Neural progenitor cell (in vitro differentiated cells): ENCODE results near the gene UNC5A. TPM values are rescaled to one million over a fixed set of nuclear protein-coding genes. Genes with fewer than 3 reads are reported as not detected.

Experiments used
- DNase-seq: peaks from one replicate; pipeline ENCODE4 v3.0.0-alpha.2; 2016; ENCODE audit warnings: low spot score
- H2AFZ ChIP-seq: fragments of 200-600 bp; sonication (generic); replicated peaks from 2 replicates; pipeline ENCODE4 v1.6.1; 2016; ENCODE audit warnings: antibody characterized with exemption
- H3F3A ChIP-seq: fragments of 200-600 bp; sonication (generic); 2 replicates; pipeline ENCODE4 v1.6.1; 2016; ENCODE audit warnings: antibody characterized with exemption, low read depth
- H3K27ac ChIP-seq: fragments of 200-600 bp; sonication (generic); 2 replicates; pipeline ENCODE4 v1.5.1; 2016; ENCODE audit warnings: mild to moderate bottlenecking
- H3K27me3 ChIP-seq: fragments of 200-600 bp; sonication (generic); 2 replicates; pipeline ENCODE4 v1.6.1; 2016; ENCODE audit warnings: mild to moderate bottlenecking, moderate library complexity
- H3K36me3 ChIP-seq: fragments of 200-600 bp; sonication (generic); 2 replicates; pipeline ENCODE4 v1.5.1; 2016
- H3K4me1 ChIP-seq: fragments of 200-600 bp; sonication (generic); 2 replicates; pipeline ENCODE4 v1.6.1; 2016; ENCODE audit warnings: mixed run types
- H3K4me2 ChIP-seq: fragments of 200-600 bp; sonication (generic); 2 replicates; pipeline ENCODE4 v1.6.1; 2016
- H3K4me3 ChIP-seq: fragments of 200-600 bp; sonication (generic); 2 replicates; pipeline ENCODE4 v1.5.1; 2016
- H3K79me2 ChIP-seq: fragments of 200-600 bp; sonication (generic); 2 replicates; pipeline ENCODE4 v1.6.1; 2016; ENCODE audit warnings: low read depth
- H3K9ac ChIP-seq: fragments of 200-600 bp; sonication (generic); 2 replicates; pipeline ENCODE4 v1.6.1; 2016
- H3K9me3 ChIP-seq: fragments of 200-600 bp; sonication (generic); 2 replicates; pipeline ENCODE4 v1.5.1; 2016; ENCODE audit warnings: low read depth
- H4K20me1 ChIP-seq: fragments of 200-600 bp; sonication (generic); 2 replicates; pipeline ENCODE4 v1.6.1; 2016; ENCODE audit warnings: low read depth
- H3K27ac Mint-ChIP-seq: 3 replicates; pipeline ENCODE4 v1.8.0; 2021; ENCODE audit warnings: mixed read lengths
- H3K27me3 Mint-ChIP-seq: 2 replicates; pipeline ENCODE4 v1.8.0; 2022; ENCODE audit warnings: low read depth, mild to moderate bottlenecking, inconsistent platforms, moderate library complexity, mixed read lengths; ENCODE audit not compliant: insufficient read depth
- H3K36me3 Mint-ChIP-seq: 3 replicates; pipeline ENCODE4 v1.8.0; 2021; ENCODE audit warnings: mixed read lengths
- H3K4me1 Mint-ChIP-seq: 3 replicates; pipeline ENCODE4 v1.8.0; 2021; ENCODE audit warnings: mixed read lengths
- H3K4me3 Mint-ChIP-seq: 3 replicates; pipeline ENCODE4 v1.8.0; 2021; ENCODE audit warnings: mild to moderate bottlenecking, moderate library complexity, mixed read lengths
- H3K9me3 Mint-ChIP-seq: 3 replicates; pipeline ENCODE4 v1.8.0; 2020; ENCODE audit warnings: mixed read lengths
- CTCF ChIP-seq: fragments of 200-600 bp; sonication (generic); IDR thresholded peaks from 2 replicates; pipeline ENCODE4 v1.5.1; 2017; ENCODE audit warnings: antibody characterized with exemption, mild to moderate bottlenecking
- EZH2 ChIP-seq: fragments of 200-600 bp; sonication (generic); IDR thresholded peaks from 2 replicates; pipeline ENCODE4 v1.6.1; 2017; ENCODE audit warnings: antibody characterized with exemption, mild to moderate bottlenecking, moderate library complexity
- EZH2phosphoT487 ChIP-seq: fragments of 200-600 bp; sonication (generic); IDR thresholded peaks from 2 replicates; pipeline ENCODE4 v1.6.1; 2017; ENCODE audit warnings: antibody characterized with exemption
- total RNA-seq: library from RNA; depleted of rRNA; stranded (reverse); fragments of >200 nt; gene quantifications from 2 replicates; pipeline ENCODE4 v1.2.3, GENCODE V29; 2015; ENCODE audit warnings: low replicate concordance

Gene UNC5A
- total RNA-seq, 1 donor from 2014 or later, result 1.2 TPM

DNA sequence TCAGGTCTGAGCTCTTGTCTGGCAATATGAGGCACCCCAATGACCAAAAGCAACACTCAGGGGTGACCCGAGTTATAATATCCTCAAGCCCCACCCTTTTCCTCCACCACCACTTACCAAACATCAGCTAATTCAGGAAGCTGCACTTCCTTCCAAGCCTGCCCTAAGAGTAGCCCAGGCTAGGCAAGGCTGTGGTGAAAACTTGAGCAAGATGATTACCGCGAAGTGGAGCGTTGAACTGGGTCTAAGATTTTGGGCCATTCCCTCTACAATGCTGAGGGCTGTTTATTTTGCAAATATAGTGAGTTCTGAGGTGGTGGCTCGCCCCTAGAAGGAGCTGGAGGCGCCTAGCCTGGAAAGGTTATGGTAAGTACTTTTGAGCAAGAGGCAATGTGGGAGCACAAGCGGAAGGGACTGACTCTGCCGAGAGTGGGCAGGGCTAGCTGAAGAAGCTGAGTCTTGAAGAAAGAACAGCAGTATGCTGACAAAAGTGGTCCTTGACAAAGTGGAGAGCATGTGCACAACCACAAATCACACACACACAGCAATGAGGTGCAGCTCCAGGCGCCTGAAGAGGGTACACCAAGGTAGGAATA lies 89.0 kb downstream of the UNC5A start, which contains the start of gene HK3:
Gene HK3 (minus strand): TSS at position 51 of the 596 bp plus-strand sequence. CDS start 3,187 bp downstream, outside the sequence.
- H3K4me1 Mint-ChIP-seq, result peaks cover 11% of the 10 kb centered on the region
- Histone ChIP-seq H3K27me3 (no peaks in the 10 kb centered on the region), H3K79me2 (no peaks in the 10 kb centered on the region), H4K20me1 (no peaks in the 10 kb centered on the region), H3K36me3 (peaks cover 2% of the 10 kb centered on the region), H3K9me3 (no peaks in the 10 kb centered on the region), H3K4me3 (no peak within 1 kb of the TSS), H3K9ac (no peak within 1 kb of the TSS), H3K27ac (no peak within 1 kb of the TSS), H2AFZ (no peak within 1 kb of the TSS), H3F3A (no peaks in the 10 kb centered on the region), H3K4me2 (no peak within 1 kb of the TSS), H3K4me1 (no peaks in the 10 kb centered on the region)
- no peak within 1 kb of the TSS for H3K27ac Mint-ChIP-seq
- H3K9me3 Mint-ChIP-seq, result no peaks in the 10 kb centered on the region
- H3K4me3 Mint-ChIP-seq, result no peak within 1 kb of the TSS
- DNase-seq, result no peak
- TF ChIP-seq CTCF, result no peak
- no peak for TF ChIP-seq EZH2
- TF ChIP-seq EZH2phosphoT487, result no peak
- H3K36me3 Mint-ChIP-seq, result peaks cover 19% of the 10 kb centered on the region
- H3K27me3 Mint-ChIP-seq, result peaks cover 8% of the 10 kb centered on the region

GRCh38 chr5:176899946-176900779 lies 89.8 kb downstream of the UNC5A start:
- no peaks in the 10 kb centered on the region for H3K9me3 ChIP-seq
- H2AFZ ChIP-seq, result no peak overlapping the region
- H3K36me3 Mint-ChIP-seq, result peaks cover 24% of the 10 kb centered on the region
- no peak overlapping the region for H3K4me3 ChIP-seq
- H3K27me3 Mint-ChIP-seq, result peaks cover 8% of the 10 kb centered on the region
- H3K27ac Mint-ChIP-seq, result no peak overlapping the region
- no peak overlapping the region for H3K9ac ChIP-seq
- H3K36me3 ChIP-seq, result peaks cover 9% of the 10 kb centered on the region
- H3K4me2 ChIP-seq, result no peak overlapping the region
- H3K79me2 ChIP-seq, result no peaks in the 10 kb centered on the region
- no peaks in the 10 kb centered on the region for H3K9me3 Mint-ChIP-seq
- H3K4me3 Mint-ChIP-seq, result no peak overlapping the region
- H3K27ac ChIP-seq, result no peak overlapping the region
- H3K27me3 ChIP-seq, result no peaks in the 10 kb centered on the region
- peaks cover 17% of the 10 kb centered on the region for H3K4me1 Mint-ChIP-seq
- TF ChIP-seq EZH2 (no peak), CTCF (no peak), EZH2phosphoT487 (no peak)
- no peaks in the 10 kb centered on the region for H3F3A ChIP-seq
- DNase-seq, result no peak
- H3K4me1 ChIP-seq, result no peaks in the 10 kb centered on the region
- H4K20me1 ChIP-seq, result no peaks in the 10 kb centered on the region

GRCh38 chr5:176900780-176901204 lies 90.4 kb downstream of the UNC5A start:
- H3K36me3 ChIP-seq, result peaks cover 9% of the 10 kb centered on the region
- H2AFZ ChIP-seq, result no peak overlapping the region
- Mint-ChIP-seq H3K27ac (no peak overlapping the region), H3K4me3 (no peak overlapping the region), H3K9me3 (no peaks in the 10 kb centered on the region), H3K27me3 (peaks cover 8% of the 10 kb centered on the region), H3K4me1 (peaks cover 23% of the 10 kb centered on the region), H3K36me3 (peaks cover 30% of the 10 kb centered on the region)
- H3K27me3 ChIP-seq, result no peaks in the 10 kb centered on the region
- H3K4me3 ChIP-seq, result no peak overlapping the region
- H3K9me3 ChIP-seq, result no peaks in the 10 kb centered on the region
- no peaks in the 10 kb centered on the region for H3K4me1 ChIP-seq
- H3K4me2 ChIP-seq, result no peak overlapping the region
- H3K27ac ChIP-seq, result no peak overlapping the region
- TF ChIP-seq EZH2, result no peak
- TF ChIP-seq EZH2phosphoT487, result no peak
- TF ChIP-seq CTCF, result no peak
- no peaks in the 10 kb centered on the region for H3K79me2 ChIP-seq
- no peaks in the 10 kb centered on the region for H3F3A ChIP-seq
- no peaks in the 10 kb centered on the region for H4K20me1 ChIP-seq
- DNase-seq, result no peak
- no peak overlapping the region for H3K9ac ChIP-seq
